HG03378 (cell line): ENCODE results near the gene CRLF1.

Experiments used
- ATAC-seq: cut with Tn5 transposase; IDR thresholded peaks from one replicate; pipeline ENCODE4 v1.9.1; 2021; ENCODE audit warnings: mild to moderate bottlenecking, moderate library complexity; ENCODE audit not compliant: unreplicated experiment

Gene CRLF1

GRCh38 chr19:18606281-18607225 is at the start of gene CRLF1:
Gene CRLF1 (minus strand): TSS chr19:18606799. CDS start chr19:18606656, 143 bp downstream.
- no peak for ATAC-seq

- ATAC-seq: no peak
Measured at GRCh38 chr19:18655173-18655844, 48.7 kb upstream of the CRLF1 start.

- no peak for ATAC-seq
Measured at GRCh38 chr19:18654469-18654868, 47.9 kb upstream of the CRLF1 start.

- ATAC-seq: no peak
Measured at GRCh38 chr19:18653853-18654252, 47.3 kb upstream of the CRLF1 start.

GRCh38 chr19:18651733-18652132 is 45.1 kb upstream of the CRLF1 start:
- no peak for ATAC-seq

- no peak for ATAC-seq
Measured at GRCh38 chr19:18651300-18651699, 44.7 kb upstream of the CRLF1 start.

GRCh38 chr19:18650468-18651041 is 44.0 kb upstream of the CRLF1 start:
- ATAC-seq: no peak

- ATAC-seq: no peak
Measured at GRCh38 chr19:18650021-18650390, 43.4 kb upstream of the CRLF1 start.

GRCh38 chr19:18649371-18650020 is 42.9 kb upstream of the CRLF1 start:
- ATAC-seq: no peak

GRCh38 chr19:18648973-18649315 is 42.3 kb upstream of the CRLF1 start:
- ATAC-seq: no peak

GRCh38 chr19:18647807-18648206 is 41.2 kb upstream of the CRLF1 start:
- no peak for ATAC-seq

GRCh38 chr19:18647371-18647767 is 40.8 kb upstream of the CRLF1 start:
- no peak for ATAC-seq

GRCh38 chr19:18646535-18647370 is 40.2 kb upstream of the CRLF1 start:
- no peak for ATAC-seq

- no peak for ATAC-seq
Measured at GRCh38 chr19:18645035-18645511, 38.5 kb upstream of the CRLF1 start.

GRCh38 chr19:18644196-18645034 is 37.8 kb upstream of the CRLF1 start:
- ATAC-seq: no peak

GRCh38 chr19:18639706-18640243 is 33.2 kb upstream of the CRLF1 start:
- no peak for ATAC-seq

- no peak for ATAC-seq
Measured at GRCh38 chr19:18637673-18638630, 31.4 kb upstream of the CRLF1 start.
